Measurements from ENCODE around the gene BABAM2. TPM values are rescaled to one million over a fixed set of nuclear protein-coding genes. Genes with fewer than 3 reads are reported as not detected.

BABAM2 gene
- total and polyA plus RNA-seq, 9 of the 15 experiments (the other 6 are each of a cell fraction or from before 2014, with no cell fraction given): 10.9 to 37.4 (median 25.6) TPM

GRCh38 chr2:27915191-27915590 lies 24.7 kb downstream of the BABAM2 start (continued):
- no peak for TF ChIP-seq SMAD1 (IDR thresholded peaks at IDR 0.05; ENCODE audit: low read depth, low read length, partially characterized antibody)
- TF ChIP-seq HNRNPUL1 (IDR thresholded peaks at IDR 0.05; ENCODE audit: low read length): no peak
- no peak for TF ChIP-seq NR0B1 (IDR thresholded peaks at IDR 0.05; ENCODE audit: partially characterized antibody)
- TF ChIP-seq USF2 (CRISPR knock-in tag; IDR thresholded peaks at IDR 0.05): no peak
- no peak for TF ChIP-seq HNRNPLL (IDR thresholded peaks at IDR 0.05; ENCODE audit: low read depth, low read length, poor library complexity, severe bottlenecking)
- TF ChIP-seq FOXP1 (CRISPR knock-in tag; IDR thresholded peaks at IDR 0.05): no peak

GRCh38 chr2:27915874-27916273 lies 25.3 kb downstream of the BABAM2 start:
- Histone ChIP-seq H3K79me2 (ENCODE audit: control insufficient read depth, insufficient read depth, low read length) (no peaks in the 10 kb centered on the region), H3K9me1 (ENCODE audit: control insufficient read depth, insufficient read depth, low read length) (no peaks in the 10 kb centered on the region), H4K20me1 (replicated peaks; ENCODE audit: control insufficient read depth, insufficient read depth, low read length) (no peaks in the 10 kb centered on the region), H3K4me2 (ENCODE audit: insufficient read depth, low read length) (no peak overlapping the region), H3K27me3 (ENCODE audit: control insufficient read depth in 2 of 2, insufficient read depth in 2 of 2, low read length in 2 of 2) (no peaks in the 10 kb centered on the region), H3K4me1 (replicated peaks in 1 of 2; ENCODE audit: control insufficient read depth in 2 of 2, insufficient read depth in 2 of 2, low read length in 2 of 2) (no peaks in the 10 kb centered on the region; a peak in 2 of 5 replicates), H3K27ac (ENCODE audit: extremely low read depth, low read depth, low read length) (no peak overlapping the region), H2AFZ (ENCODE audit: low read depth, low read length) (no peak overlapping the region), H3K9ac (ENCODE audit: insufficient read depth in 1 of 2, low read depth in 2 of 2, low read length in 2 of 2) (no peak overlapping the region), H3K36me3 (ENCODE audit: control insufficient read depth, insufficient read depth, low read length) (no peaks in the 10 kb centered on the region), H3K4me3 (no peak overlapping the region), H3K9me3 (replicated peaks; ENCODE audit: control insufficient read depth, insufficient read depth, low read depth, low read length) (no peaks in the 10 kb centered on the region)
- in situ Hi-C loops (cut with MboI): no loop called here
- no TSS peak for BruUV-seq (replicated peaks)
- FAIRE-seq (no peak), DNase-seq (ENCODE audit: extremely low read depth in 1 of 4, low spot score in 3 of 4) (no peak), ATAC-seq (no peak)
- ChIA-PET POLR2A (interaction anchor here (0.5 to 1.4 kb wide), 3 partner anchors 8 to 230 kb away, joined by 3 to 4 read pairs (median 3); no protein-coding TSS in a partner anchor), CTCF (ENCODE audit: low intra/inter-chr PET ratio) (no interaction called here)
- intact Hi-C loops (cut with micrococcal nuclease): no loop called here
- no peak for TF ChIP-seq ZNF668 (CRISPR knock-in tag; IDR thresholded peaks at IDR 0.05)
- TF ChIP-seq ZNF23 (CRISPR knock-in tag; IDR thresholded peaks at IDR 0.05): no peak
- TF ChIP-seq TFAP4 (CRISPR knock-in tag; IDR thresholded peaks at IDR 0.05; ENCODE audit: borderline replicate concordance): no peak
- no peak for TF ChIP-seq ZC3H11A (IDR thresholded peaks at IDR 0.05; ENCODE audit: low read depth, low read length)
- no peak for TF ChIP-seq STAT6 (CRISPR knock-in tag; IDR thresholded peaks at IDR 0.05)
- TF ChIP-seq TFAM (CRISPR knock-in tag; conservative IDR thresholded peaks at IDR 0.05): no peak
- no peak for TF ChIP-seq NFIX (CRISPR knock-in tag; IDR thresholded peaks at IDR 0.05; ENCODE audit: low read depth)
- no peak for TF ChIP-seq TRIM28 (IDR thresholded peaks at IDR 0.05)
- no peak for TF ChIP-seq CGGBP1 (CRISPR knock-in tag; IDR thresholded peaks at IDR 0.05)
- TF ChIP-seq NFATC3 (IDR thresholded peaks at IDR 0.05): no peak
- TF ChIP-seq NR3C1 (CRISPR knock-in tag; IDR thresholded peaks at IDR 0.05): no peak
- TF ChIP-seq MCM3 (IDR thresholded peaks at IDR 0.05): no peak
